Body of pancreas (tissue), 4 donors: Measurements from ENCODE around the gene PALMD.

ENCODE experiments used
- POLR2A ChIP-seq, 3 donors: fragments of 450-650 bp; IDR thresholded peaks; one replicate each; pipeline ENCODE4 v1.6.1; 2016; ENCODE audit warnings: antibody characterized with exemption in 3 of 3, mild to moderate bottlenecking in 2 of 3
- TF ChIP-seq, protein P1 (sequence below), 7 experiments: fragments of 450-650 bp in 4 of 7; fragments of 200-600 bp in 3 of 7; sonication (generic) in 3 of 7; IDR thresholded peaks; one replicate each; pipeline ENCODE4 v1.5.1; 2016 to 2019; ENCODE audit warnings: antibody characterized with exemption in 7 of 7

DNA sequence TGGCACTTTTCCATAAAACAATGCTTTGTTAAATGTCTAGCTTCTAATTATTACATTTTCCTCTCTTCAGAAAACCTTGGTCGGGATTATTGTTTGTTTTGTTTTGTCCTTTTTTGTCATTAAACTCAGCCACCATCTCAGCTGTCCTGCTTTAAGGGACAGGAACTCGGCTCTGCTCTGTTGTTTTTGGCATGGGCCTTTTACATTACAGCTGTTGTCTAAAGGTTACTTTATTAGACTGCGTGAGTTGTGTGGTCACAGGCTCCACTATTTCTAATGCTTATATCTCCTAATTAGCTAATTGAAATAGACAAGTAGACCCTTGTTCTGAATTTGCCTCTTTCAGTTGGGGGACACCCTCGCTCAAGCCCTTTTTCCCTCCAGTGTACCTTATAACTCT is 1.6 kb downstream of the PALMD start:
- TF ChIP-seq, protein P1, sequence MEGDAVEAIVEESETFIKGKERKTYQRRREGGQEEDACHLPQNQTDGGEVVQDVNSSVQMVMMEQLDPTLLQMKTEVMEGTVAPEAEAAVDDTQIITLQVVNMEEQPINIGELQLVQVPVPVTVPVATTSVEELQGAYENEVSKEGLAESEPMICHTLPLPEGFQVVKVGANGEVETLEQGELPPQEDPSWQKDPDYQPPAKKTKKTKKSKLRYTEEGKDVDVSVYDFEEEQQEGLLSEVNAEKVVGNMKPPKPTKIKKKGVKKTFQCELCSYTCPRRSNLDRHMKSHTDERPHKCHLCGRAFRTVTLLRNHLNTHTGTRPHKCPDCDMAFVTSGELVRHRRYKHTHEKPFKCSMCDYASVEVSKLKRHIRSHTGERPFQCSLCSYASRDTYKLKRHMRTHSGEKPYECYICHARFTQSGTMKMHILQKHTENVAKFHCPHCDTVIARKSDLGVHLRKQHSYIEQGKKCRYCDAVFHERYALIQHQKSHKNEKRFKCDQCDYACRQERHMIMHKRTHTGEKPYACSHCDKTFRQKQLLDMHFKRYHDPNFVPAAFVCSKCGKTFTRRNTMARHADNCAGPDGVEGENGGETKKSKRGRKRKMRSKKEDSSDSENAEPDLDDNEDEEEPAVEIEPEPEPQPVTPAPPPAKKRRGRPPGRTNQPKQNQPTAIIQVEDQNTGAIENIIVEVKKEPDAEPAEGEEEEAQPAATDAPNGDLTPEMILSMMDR (IDR thresholded peaks at IDR 0.05), result no peak
- TF ChIP-seq POLR2A (IDR thresholded peaks at IDR 0.05), result no peak
